NOMO-1 treated with dmso at 0.1 percent for 144 hours (cell line): Measurements from ENCODE around the gene GLYATL1B.
"Not testable (repeated sequence)": the region's sequence is repeated elsewhere in the genome, so short reads cannot be mapped to it uniquely, and the experiment has no call there.

ENCODE experiments used
- DNase-seq: peaks from one replicate; lab custom pipeline; 2025; ENCODE audit not compliant: unreplicated experiment; lab: John Stamatoyannopoulos, UW

GLYATL1B gene

GRCh38 chr11:59095225-59095624 lies 9.1 kb downstream of the GLYATL1B start:
- not testable (repeated sequence) for DNase-seq

GRCh38 chr11:59095972-59096575 lies 10.0 kb downstream of the GLYATL1B start:
- not testable (repeated sequence) for DNase-seq

- no peak for DNase-seq
Measured at GRCh38 chr11:59097113-59097708, 11.1 kb downstream of the GLYATL1B start.

- DNase-seq, result not testable (repeated sequence)
Measured at GRCh38 chr11:59097938-59098337, 11.8 kb downstream of the GLYATL1B start.

GRCh38 chr11:59102259-59102765 lies 16.2 kb downstream of the GLYATL1B start:
- DNase-seq, result peak; percentile 57

DNA sequence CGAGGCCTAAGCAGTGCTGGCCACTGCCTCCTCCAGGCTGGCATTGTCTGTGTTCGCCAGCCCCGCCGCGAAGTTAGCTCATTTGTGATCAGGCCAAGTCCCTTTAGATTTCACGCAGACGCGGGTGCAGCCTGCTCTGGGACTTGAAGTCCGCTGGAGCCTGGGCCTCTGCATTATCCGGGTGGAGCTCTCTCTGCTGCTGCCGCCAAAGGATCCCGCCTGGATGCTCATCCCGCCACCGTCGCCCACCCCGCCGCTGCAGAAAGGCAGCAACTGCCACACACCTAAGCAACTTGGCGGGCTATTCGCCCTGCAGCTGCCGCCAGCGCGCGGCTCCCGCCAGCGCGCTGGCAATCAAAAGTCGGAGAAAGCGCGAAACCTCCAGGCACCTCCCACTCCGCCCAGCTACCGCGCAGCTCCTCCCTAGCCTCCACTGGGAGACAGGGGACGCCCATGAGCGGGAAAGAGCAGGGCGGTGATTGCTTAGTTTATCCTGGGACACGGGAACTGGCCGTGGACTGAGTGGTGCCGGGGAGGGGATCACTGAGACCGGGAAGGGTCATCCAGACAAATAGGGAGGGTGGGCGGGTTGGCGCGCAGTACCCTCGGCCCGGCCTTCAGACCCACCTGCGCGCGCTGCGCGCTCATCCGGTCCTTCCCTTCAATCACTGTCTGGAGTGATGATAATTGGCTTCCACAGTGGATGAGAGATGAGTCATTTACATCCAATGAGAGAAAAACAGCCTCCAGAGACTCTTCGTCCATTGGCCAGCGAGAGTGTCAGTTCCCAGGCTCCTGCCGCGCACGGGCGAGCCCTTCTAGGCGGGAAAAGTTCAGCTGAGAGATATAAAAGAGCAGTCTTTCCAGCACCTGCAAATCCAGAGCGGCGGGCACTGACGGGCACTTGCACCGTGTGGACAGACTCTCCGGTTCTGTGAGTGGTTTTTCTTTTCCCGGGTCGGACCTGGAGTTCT lies 20.5 kb downstream of the GLYATL1B start, which contains the start of gene FAM111B:
Gene FAM111B, plus strand, starts transcription at position 875 of the 974 bp plus-strand sequence. CDS start 2,389 bp downstream, outside the sequence.
- DNase-seq, result peak; percentile 82

- DNase-seq, result not testable (repeated sequence)
Measured at GRCh38 chr11:59107721-59108120, 21.6 kb downstream of the GLYATL1B start.

- DNase-seq, result no peak
Measured at GRCh38 chr11:59112494-59112893, 26.4 kb downstream of the GLYATL1B start.

DNA sequence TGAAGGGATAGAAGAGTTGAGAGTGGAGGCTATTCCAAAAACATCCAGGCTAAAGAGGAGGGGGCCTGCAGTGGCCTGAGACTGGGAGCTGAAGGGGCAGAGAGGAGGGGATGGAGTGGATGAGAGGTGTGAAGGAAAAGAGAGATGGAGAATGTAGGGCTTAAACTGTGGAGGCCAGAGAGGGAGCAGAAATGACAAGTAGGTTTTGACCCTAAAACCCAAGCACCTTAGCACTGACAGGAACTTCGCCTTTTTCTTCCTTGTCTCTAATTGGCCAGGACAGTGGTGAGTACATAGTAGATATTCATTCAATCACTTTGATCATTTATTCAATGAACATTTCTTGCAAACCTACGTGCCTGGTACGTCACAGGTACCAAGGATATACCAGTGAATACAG lies 28.2 kb downstream of the GLYATL1B start:
- DNase-seq, result no peak

DNA sequence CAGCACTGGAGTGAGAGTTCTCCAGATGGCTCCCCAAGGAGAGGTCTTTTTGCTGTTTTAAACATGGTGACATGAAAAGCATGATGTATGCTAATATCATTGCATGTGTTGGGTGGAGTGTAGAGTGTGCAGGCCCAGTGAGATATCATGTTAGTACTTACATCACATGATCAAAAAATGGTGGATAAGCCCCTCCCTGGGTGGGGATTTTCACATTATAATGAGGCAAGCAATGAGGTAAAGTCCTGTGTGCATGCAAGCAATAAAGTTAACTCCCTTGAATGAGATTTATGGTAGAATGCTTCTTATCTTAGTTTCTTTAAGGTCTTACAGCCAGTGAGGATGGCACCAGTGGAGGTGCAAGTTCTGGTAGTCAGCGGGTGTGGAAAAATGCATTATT lies 29.4 kb downstream of the GLYATL1B start:
- no peak for DNase-seq

GRCh38 chr11:59117774-59118173 lies 31.7 kb downstream of the GLYATL1B start:
- DNase-seq, result no peak

DNA sequence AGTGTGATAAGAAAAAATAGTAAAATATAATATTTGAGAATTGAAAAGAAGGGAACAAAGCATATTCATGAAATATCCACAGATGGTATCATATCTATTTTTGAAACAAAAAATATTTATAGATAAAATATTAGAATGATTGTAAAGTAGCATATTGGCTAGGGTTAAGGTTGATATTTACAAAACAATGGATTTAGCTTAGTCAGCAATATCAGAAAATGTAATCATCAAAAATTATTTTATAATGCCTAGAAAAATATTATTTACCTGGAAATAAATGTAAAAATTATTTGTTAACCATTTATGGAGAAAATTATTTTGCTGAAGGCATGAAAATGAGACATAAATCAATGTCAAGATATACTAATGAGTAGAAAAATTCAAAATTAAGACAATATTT lies 33.7 kb downstream of the GLYATL1B start:
- no peak for DNase-seq

- DNase-seq, result peak; percentile 73
Measured at GRCh38 chr11:59135648-59136461, 49.7 kb downstream of the GLYATL1B start.

DNA sequence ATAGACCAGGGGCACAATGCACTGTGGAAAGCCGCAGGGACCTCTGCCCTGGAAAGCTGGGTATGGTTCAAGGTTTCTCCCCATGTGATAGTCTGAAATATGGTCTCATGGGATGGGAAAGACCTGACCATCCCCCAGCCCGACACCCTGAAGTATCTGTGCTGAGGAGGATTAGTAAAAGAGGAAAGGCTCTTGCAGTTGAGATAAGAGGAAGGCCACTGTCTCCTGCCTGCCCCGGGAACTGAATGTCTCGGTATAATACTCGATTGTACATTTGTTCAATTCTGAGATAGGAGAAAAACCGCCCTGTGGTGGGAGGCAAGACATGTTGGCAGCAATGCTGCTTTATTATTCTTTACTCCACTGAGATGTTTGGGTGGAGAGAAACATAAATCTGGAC lies 50.4 kb downstream of the GLYATL1B start:
- DNase-seq, result not testable (repeated sequence)

- no peak for DNase-seq
Measured at GRCh38 chr11:59137190-59137589, 51.1 kb downstream of the GLYATL1B start.

- DNase-seq, result no peak
Measured at GRCh38 chr11:59138643-59139042, 52.5 kb downstream of the GLYATL1B start.

- DNase-seq, result no peak
Measured at GRCh38 chr11:59141191-59141590, 55.1 kb downstream of the GLYATL1B start.

- peak; percentile 9 for DNase-seq
Measured at GRCh38 chr11:59141673-59142460, 55.8 kb downstream of the GLYATL1B start.
